CD14-positive monocyte (primary cell): Measurements from ENCODE around the gene FAM20C. TPM values are rescaled to one million over a fixed set of nuclear protein-coding genes. Genes with fewer than 3 reads are reported as not detected.

Source experiments
- DNase-seq, 3 donors: peaks; one replicate each; pipeline ENCODE4 v3.0.0-alpha.2; 2011 to 2022
- H2AFZ ChIP-seq: 2 replicates; pipeline ENCODE4 v1.6.0; 2012; ENCODE audit warnings: mild to moderate bottlenecking, low read depth, low read length, inconsistent platforms; ENCODE audit not compliant: insufficient read depth, poor library complexity, severe bottlenecking
- H3K27ac ChIP-seq, 2 donors: 1 replicate in 1 of 2; 2 replicates in 1 of 2; pipeline ENCODE4 v1.5.1; 2012 to 2013; ENCODE audit warnings: low read length in 2 of 2, control low read depth in 1 of 2, inconsistent platforms in 1 of 2, low read depth in 1 of 2, mild to moderate bottlenecking in 1 of 2
- H3K27me3 ChIP-seq, 2 donors: one replicate each; pipeline versions ENCODE4 v1.6.0 to v1.6.1; 2011 to 2013; ENCODE audit warnings: low read length in 2 of 2; ENCODE audit not compliant: control insufficient read depth in 2 of 2, insufficient read depth in 2 of 2
- H3K36me3 ChIP-seq, 2 donors: replicated peaks in 1 of 2; 1 replicate in 1 of 2; 2 replicates in 1 of 2; pipeline versions ENCODE4 v1.5.1 to v1.6.1; 2012 to 2013; ENCODE audit warnings: low read length in 2 of 2, control low read depth in 1 of 2, inconsistent platforms in 1 of 2, mild to moderate bottlenecking in 1 of 2; ENCODE audit not compliant: insufficient read depth in 2 of 2, control insufficient read depth in 1 of 2
- H3K4me1 ChIP-seq, 2 donors: 1 replicate in 1 of 2; 2 replicates in 1 of 2; pipeline versions ENCODE4 v1.5.1 to v1.6.1; 2012 to 2013; ENCODE audit warnings: low read length in 2 of 2, control low read depth in 1 of 2, inconsistent platforms in 1 of 2, mild to moderate bottlenecking in 1 of 2, moderate library complexity in 1 of 2; ENCODE audit not compliant: insufficient read depth in 2 of 2, control insufficient read depth in 1 of 2
- H3K4me2 ChIP-seq: replicated peaks from 2 replicates; pipeline ENCODE3; 2012; ENCODE audit warnings: low read length, moderate library complexity, mild to moderate bottlenecking; ENCODE audit not compliant: poor library complexity, severe bottlenecking; ENCODE audit errors: extremely low read depth
- H3K4me3 ChIP-seq, 3 experiments: fragments of 200-600 bp in 1 of 3; sonication (generic) in 1 of 3; replicated peaks in 1 of 3; 1 replicate in 2 of 3; 2 replicates in 1 of 3; pipeline ENCODE4 v1.5.1; 2011 to 2013; ENCODE audit warnings: low read length in 3 of 3, mild to moderate bottlenecking in 3 of 3, control low read depth in 2 of 3, low read depth in 2 of 3, inconsistent platforms in 1 of 3, moderate library complexity in 1 of 3
- H3K79me2 ChIP-seq: 2 replicates; pipeline ENCODE4 v1.6.0; 2012; ENCODE audit warnings: mild to moderate bottlenecking, control low read depth, inconsistent platforms, low read length, moderate library complexity; ENCODE audit not compliant: insufficient read depth
- H3K9ac ChIP-seq: 2 replicates; pipeline ENCODE4 v1.6.0; 2017; ENCODE audit warnings: low read length, mild to moderate bottlenecking; ENCODE audit not compliant: insufficient read depth, poor library complexity, severe bottlenecking
- H3K9me3 ChIP-seq, 2 donors: replicated peaks in 1 of 2; 1 replicate in 1 of 2; 2 replicates in 1 of 2; pipeline versions ENCODE4 v1.5.1 to v1.6.1; 2012 to 2013; ENCODE audit warnings: low read length in 2 of 2, control low read depth in 1 of 2; ENCODE audit not compliant: control insufficient read depth in 1 of 2, insufficient read depth in 1 of 2
- H4K20me1 ChIP-seq: 2 replicates; pipeline ENCODE4 v1.6.0; 2012; ENCODE audit warnings: mild to moderate bottlenecking, low read length, control low read depth, moderate library complexity; ENCODE audit not compliant: insufficient read depth
- H3K27ac Mint-ChIP-seq, 7 donors: one replicate each; pipeline ENCODE4 v1.8.0; 2020; ENCODE audit warnings: mild to moderate bottlenecking in 7 of 7, mixed read lengths in 7 of 7, moderate library complexity in 6 of 7, inconsistent platforms in 2 of 7
- H3K27me3 Mint-ChIP-seq, 3 donors: one replicate each; pipeline ENCODE4 v1.8.0; 2021 to 2022; ENCODE audit warnings: low read depth in 3 of 3, mild to moderate bottlenecking in 3 of 3, mixed read lengths in 3 of 3, moderate library complexity in 3 of 3, inconsistent platforms in 1 of 3
- H3K36me3 Mint-ChIP-seq, 2 donors: one replicate each; pipeline ENCODE4 v1.8.0; 2020; ENCODE audit warnings: mixed read lengths in 2 of 2, inconsistent platforms in 1 of 2, mild to moderate bottlenecking in 1 of 2
- H3K4me1 Mint-ChIP-seq: one replicate; pipeline ENCODE4 v1.8.0; 2020; ENCODE audit warnings: mild to moderate bottlenecking, mixed read lengths
- H3K4me3 Mint-ChIP-seq, 2 donors: one replicate each; pipeline ENCODE4 v1.8.0; 2020; ENCODE audit warnings: mild to moderate bottlenecking in 2 of 2, mixed read lengths in 2 of 2, moderate library complexity in 1 of 2
- H3K9me3 Mint-ChIP-seq, 7 donors: one replicate each; pipeline ENCODE4 v1.8.0; 2020 to 2022; ENCODE audit warnings: mixed read lengths in 7 of 7, mild to moderate bottlenecking in 6 of 7, moderate library complexity in 6 of 7, inconsistent platforms in 2 of 7
- WGBS: methylation state at CpG from one replicate; pipeline ENCODE4 v1.1.5; 2013; ENCODE audit warnings: missing lambda C conversion rate; ENCODE audit not compliant: insufficient coverage; 5-methylcytosine and 5-hydroxymethylcytosine counted together
- intact Hi-C, 2 donors: fragments of 100-400 bp; cut with micrococcal nuclease; formaldehyde crosslinking; loops; one replicate each; pipeline versions ENCODE4 v1.15.0 to v1.15.1; 2023
- polyA plus RNA-seq, 3 donors: library from polyadenylated mRNA; depleted of rRNA in 1 of 3; unstranded in 2 of 3; stranded (reverse) in 1 of 3; fragments of 300-500 nt in 2 of 3; fragments of >200 nt in 1 of 3; fragmentation: Illumina TruSeq in 2 of 3; gene quantifications; 1 replicate in 2 of 3; 2 replicates in 1 of 3; pipeline ENCODE4 v1.2.3, GENCODE V29; 2012 to 2021
- TF ChIP-seq, protein P1 (sequence below): fragments of 200-600 bp; IDR thresholded peaks from one replicate; pipeline ENCODE4 v1.8.0; 2022; ENCODE audit warnings: antibody characterized with exemption, mild to moderate bottlenecking

The FAM20C gene
- polyA plus RNA-seq, 3 donors, result 1.2 to 32.2 (median 1.5) TPM

DNA sequence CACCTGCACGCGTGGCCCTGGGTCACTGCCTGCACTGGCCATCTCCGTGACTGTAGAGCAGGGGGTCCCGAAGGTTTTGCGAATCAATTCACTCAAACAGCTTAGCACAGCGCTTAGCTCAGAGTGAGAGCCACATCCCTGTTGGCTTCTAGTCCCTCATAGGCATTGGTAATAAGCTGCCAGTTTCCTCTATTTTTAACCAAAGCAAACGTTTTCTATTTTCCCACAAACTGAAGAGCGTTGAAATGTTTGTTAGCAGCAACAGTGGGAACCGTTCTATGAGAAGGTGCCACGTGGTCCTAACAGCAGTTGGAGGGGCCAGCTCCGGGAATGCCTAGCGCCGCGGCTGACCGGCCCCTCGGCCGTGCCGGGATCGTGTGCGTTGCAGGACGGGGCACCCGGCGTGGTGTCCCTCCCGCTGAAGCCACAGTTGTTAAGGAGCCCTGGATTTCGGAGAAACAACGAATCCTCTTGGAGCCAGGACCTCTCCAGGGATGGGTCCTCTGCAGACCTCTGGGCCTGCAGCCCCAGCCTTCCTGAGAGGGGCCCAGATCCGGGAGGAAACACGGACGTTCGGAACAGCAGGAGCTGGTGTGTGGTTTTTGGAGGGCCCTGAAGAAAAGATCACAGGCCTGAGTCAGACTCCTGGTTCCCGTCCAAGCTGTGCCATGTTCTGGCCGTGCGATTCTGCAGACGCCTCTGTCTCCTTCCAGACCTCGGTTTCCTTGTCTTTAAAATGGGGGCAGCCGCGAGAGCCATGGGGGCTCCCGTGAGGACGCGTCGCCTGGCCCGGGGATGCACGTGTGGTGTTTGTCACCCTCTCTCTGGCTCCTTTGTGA is 40.3 kb downstream of the FAM20C start:
- H3K9me3 Mint-ChIP-seq, result peaks cover 0 to 5% (median 3%) of the 10 kb centered on the region in 7 donors
- TF ChIP-seq, protein P1, sequence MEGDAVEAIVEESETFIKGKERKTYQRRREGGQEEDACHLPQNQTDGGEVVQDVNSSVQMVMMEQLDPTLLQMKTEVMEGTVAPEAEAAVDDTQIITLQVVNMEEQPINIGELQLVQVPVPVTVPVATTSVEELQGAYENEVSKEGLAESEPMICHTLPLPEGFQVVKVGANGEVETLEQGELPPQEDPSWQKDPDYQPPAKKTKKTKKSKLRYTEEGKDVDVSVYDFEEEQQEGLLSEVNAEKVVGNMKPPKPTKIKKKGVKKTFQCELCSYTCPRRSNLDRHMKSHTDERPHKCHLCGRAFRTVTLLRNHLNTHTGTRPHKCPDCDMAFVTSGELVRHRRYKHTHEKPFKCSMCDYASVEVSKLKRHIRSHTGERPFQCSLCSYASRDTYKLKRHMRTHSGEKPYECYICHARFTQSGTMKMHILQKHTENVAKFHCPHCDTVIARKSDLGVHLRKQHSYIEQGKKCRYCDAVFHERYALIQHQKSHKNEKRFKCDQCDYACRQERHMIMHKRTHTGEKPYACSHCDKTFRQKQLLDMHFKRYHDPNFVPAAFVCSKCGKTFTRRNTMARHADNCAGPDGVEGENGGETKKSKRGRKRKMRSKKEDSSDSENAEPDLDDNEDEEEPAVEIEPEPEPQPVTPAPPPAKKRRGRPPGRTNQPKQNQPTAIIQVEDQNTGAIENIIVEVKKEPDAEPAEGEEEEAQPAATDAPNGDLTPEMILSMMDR, result no peak
- H3K36me3 Mint-ChIP-seq, result peaks cover 32 to 37% of the 10 kb centered on the region in 2 donors
- Histone ChIP-seq H3K4me1 (no peaks in the 10 kb centered on the region), H2AFZ (no peak overlapping the region), H3K36me3 (peaks cover 13 to 68% of the 10 kb centered on the region in 2 donors), H3K4me3 (no peak overlapping the region), H3K9me3 (peaks cover 0 to 2% of the 10 kb centered on the region in 2 donors), H4K20me1 (peaks cover 94% of the 10 kb centered on the region), H3K4me2 (no peak overlapping the region), H3K27me3 (no peaks in the 10 kb centered on the region), H3K9ac (no peak overlapping the region), H3K27ac (no peak overlapping the region), H3K79me2 (peaks cover 4% of the 10 kb centered on the region)
- H3K4me3 Mint-ChIP-seq, result no peak overlapping the region
- intact Hi-C loops, result no loop called here
- WGBS, result 92% methylated on average over 41 of the region's 43 CpGs
- H3K4me1 Mint-ChIP-seq, result no peaks in the 10 kb centered on the region
- DNase-seq, result no peak
- H3K27me3 Mint-ChIP-seq, result no peaks in the 10 kb centered on the region
- no peak overlapping the region for H3K27ac Mint-ChIP-seq

DNA sequence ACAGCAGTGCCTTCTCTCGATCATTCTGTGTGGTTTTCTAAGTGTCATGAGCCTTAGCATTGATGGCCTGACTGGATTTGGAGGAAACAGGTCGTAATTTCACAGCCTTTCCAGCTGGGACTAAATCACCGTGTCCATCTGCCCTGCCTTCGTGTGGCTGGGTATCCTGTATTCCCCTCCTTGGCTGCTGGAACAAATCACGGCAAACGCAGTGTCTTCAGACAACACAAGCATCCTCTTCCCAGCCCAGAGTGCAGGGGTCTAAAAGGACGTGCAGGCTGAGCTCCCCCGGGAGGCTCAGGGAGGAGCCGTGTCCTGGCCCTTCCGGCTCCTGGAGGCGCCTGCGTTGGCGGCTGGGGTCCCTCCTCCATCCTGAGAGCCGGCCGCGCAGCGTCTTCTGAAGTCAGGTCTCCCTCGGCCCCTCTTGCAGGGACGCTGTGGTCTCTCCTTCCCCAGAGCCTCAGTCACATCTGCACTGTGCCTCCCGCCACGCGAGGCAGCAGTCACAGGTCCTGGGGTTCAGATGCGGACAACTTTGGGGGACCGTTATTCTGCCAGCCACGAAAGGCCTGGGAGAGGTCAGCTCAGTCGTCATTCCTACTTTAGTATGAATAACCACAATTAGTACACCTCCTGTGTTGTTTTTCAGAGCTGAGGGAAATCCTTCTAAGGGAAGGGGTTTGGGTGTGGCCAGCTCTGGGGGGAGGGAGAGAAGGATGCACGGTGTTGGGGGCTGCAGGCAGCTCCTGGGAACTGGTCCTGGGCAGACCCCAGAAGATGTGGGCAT is 41.1 kb downstream of the FAM20C start:
- no peaks in the 10 kb centered on the region for H3K4me1 ChIP-seq
- Mint-ChIP-seq H3K9me3 (peaks cover 0 to 4% (median 3%) of the 10 kb centered on the region in 7 donors), H3K4me1 (no peaks in the 10 kb centered on the region), H3K36me3 (peaks cover 26 to 34% of the 10 kb centered on the region in 2 donors), H3K27ac (no peak overlapping the region), H3K27me3 (no peaks in the 10 kb centered on the region), H3K4me3 (no peak overlapping the region)
- no peak overlapping the region for H3K4me2 ChIP-seq
- TF ChIP-seq, protein P1, result no peak
- intact Hi-C loops, result no loop called here
- no peaks in the 10 kb centered on the region for H3K27me3 ChIP-seq
- peaks cover 4% of the 10 kb centered on the region for H3K79me2 ChIP-seq
- peaks cover 86% of the 10 kb centered on the region for H4K20me1 ChIP-seq
- H3K9me3 ChIP-seq, result peaks cover 0 to 2% of the 10 kb centered on the region in 2 donors
- no peak overlapping the region for H3K27ac ChIP-seq
- H3K36me3 ChIP-seq, result peaks cover 13 to 59% of the 10 kb centered on the region in 2 donors
- 73% methylated on average over 23 of the region's 27 CpGs for WGBS
- H3K4me3 ChIP-seq, result no peak overlapping the region
- no peak for DNase-seq
- no peak overlapping the region for H3K9ac ChIP-seq
- H2AFZ ChIP-seq, result no peak overlapping the region
